HEK293 (cell line): ENCODE results near the gene DR1.

Experiments used
- CTCF ChIA-PET: fragments of 350-600 bp; formaldehyde crosslinking; extraction: SDS; loops from one replicate; lab custom pipeline; 2021; ENCODE audit warnings: antibody characterized with exemption; lab: Yijun Ruan, JAX
- POLR2A ChIA-PET: fragments of 300-600 bp; formaldehyde crosslinking; extraction: SDS; loops from one replicate; lab custom pipeline; 2020; ENCODE audit warnings: antibody characterized with exemption, inconsistent platforms; lab: Yijun Ruan, JAX
- H3K27ac ChIP-seq: fragments of 200-500 bp; sonication (Bioruptor generic); 2 replicates; pipeline ENCODE4 v1.5.1; 2014; ENCODE audit warnings: low read depth, low read length, control low read depth, inconsistent platforms; ENCODE audit errors: extremely low read depth
- H3K36me3 ChIP-seq, 2 experiments: fragments of 200-500 bp in 1 of 2; sonication (Bioruptor generic) in 1 of 2; 1 replicate in 1 of 2; 2 replicates in 1 of 2; pipeline ENCODE4 v1.5.1; 2014 to 2017; ENCODE audit warnings: inconsistent platforms in 2 of 2, low read length in 2 of 2; ENCODE audit not compliant: control insufficient read depth in 2 of 2, insufficient read depth in 1 of 2
- H3K4me1 ChIP-seq: fragments of 200-500 bp; sonication (Bioruptor generic); 2 replicates; pipeline ENCODE4 v1.5.1; 2014; ENCODE audit warnings: mild to moderate bottlenecking, low read length, inconsistent platforms; ENCODE audit not compliant: control insufficient read depth, insufficient read depth
- H3K4me3 ChIP-seq: 2 replicates; pipeline ENCODE4 v1.5.1; 2011; ENCODE audit warnings: low read depth, mild to moderate bottlenecking, control low read depth, low read length, moderate library complexity
- H3K9me3 ChIP-seq: fragments of 200-500 bp; sonication (Bioruptor generic); 2 replicates; pipeline ENCODE4 v1.5.1; 2014; ENCODE audit warnings: low read depth, low read length, inconsistent platforms; ENCODE audit not compliant: control insufficient read depth, insufficient read depth
- HIC1 ChIP-seq: fragments of 450-650 bp; formaldehyde crosslinking; IDR thresholded peaks from 2 replicates; pipeline ENCODE4 v1.5.1; 2016; ENCODE audit warnings: missing biosample characterization, missing genetic modification characterization
- IKZF3 ChIP-seq: fragments of 450-650 bp; IDR thresholded peaks from 2 replicates; pipeline ENCODE4 v1.5.0; 2018; ENCODE audit warnings: missing biosample characterization, mild to moderate bottlenecking, missing genetic modification characterization, moderate library complexity
- RBAK ChIP-seq: fragments of 450-650 bp; formaldehyde crosslinking; IDR thresholded peaks from 2 replicates; pipeline ENCODE4 v1.5.1; 2016; ENCODE audit warnings: missing biosample characterization, missing genetic modification characterization
- SP3 ChIP-seq: fragments of 450-650 bp; formaldehyde crosslinking; IDR thresholded peaks from 2 replicates; pipeline ENCODE4 v1.5.1; 2016; ENCODE audit warnings: missing biosample characterization, missing genetic modification characterization
- ZBTB20 ChIP-seq: fragments of 450-650 bp; formaldehyde crosslinking; IDR thresholded peaks from 2 replicates; pipeline ENCODE4 v1.5.1; 2016; ENCODE audit warnings: missing biosample characterization, missing genetic modification characterization
- ZNF132 ChIP-seq: fragments of 450-650 bp; formaldehyde crosslinking; IDR thresholded peaks from 2 replicates; pipeline ENCODE4 v1.5.1; 2017; ENCODE audit warnings: missing biosample characterization, missing genetic modification characterization, borderline replicate concordance
- ZNF138 ChIP-seq: fragments of 450-650 bp; formaldehyde crosslinking; IDR thresholded peaks from 2 replicates; pipeline ENCODE4 v1.5.1; 2016; ENCODE audit warnings: missing biosample characterization, missing genetic modification characterization, borderline replicate concordance
- ZNF140 ChIP-seq: fragments of 450-650 bp; formaldehyde crosslinking; IDR thresholded peaks from 2 replicates; pipeline ENCODE4 v1.5.1; 2016; ENCODE audit warnings: missing biosample characterization, missing genetic modification characterization
- ZNF174 ChIP-seq: fragments of 450-650 bp; formaldehyde crosslinking; IDR thresholded peaks from 2 replicates; pipeline ENCODE4 v1.5.0; 2017; ENCODE audit warnings: missing biosample characterization, mild to moderate bottlenecking, missing genetic modification characterization
- ZNF202 ChIP-seq: fragments of 450-650 bp; formaldehyde crosslinking; IDR thresholded peaks from 2 replicates; pipeline ENCODE4 v1.5.1; 2016; ENCODE audit warnings: missing biosample characterization, missing genetic modification characterization, borderline replicate concordance
- ZNF214 ChIP-seq: fragments of 450-650 bp; formaldehyde crosslinking; IDR thresholded peaks from 2 replicates; pipeline ENCODE4 v1.5.1; 2017; ENCODE audit warnings: missing biosample characterization, mild to moderate bottlenecking, missing genetic modification characterization, borderline replicate concordance
- ZNF274 ChIP-seq, 2 experiments: fragments of 200-500 bp in 1 of 2; fragments of 450-650 bp in 1 of 2; sonication (Bioruptor generic) in 1 of 2; formaldehyde crosslinking in 1 of 2; IDR thresholded peaks; 2 replicates each; pipeline versions ENCODE4 v1.5.1 to v1.6.1; 2014 to 2016; ENCODE audit warnings: borderline replicate concordance in 1 of 2, inconsistent platforms in 1 of 2, low read length in 1 of 2, missing biosample characterization in 1 of 2, missing genetic modification characterization in 1 of 2
- ZNF48 ChIP-seq: fragments of 450-650 bp; formaldehyde crosslinking; IDR thresholded peaks from 2 replicates; pipeline ENCODE4 v1.5.1; 2016; ENCODE audit warnings: missing biosample characterization, missing genetic modification characterization
- ZNF514 ChIP-seq: fragments of 450-650 bp; formaldehyde crosslinking; IDR thresholded peaks from 2 replicates; pipeline ENCODE4 v1.5.1; 2016; ENCODE audit warnings: missing biosample characterization, missing genetic modification characterization
- ZNF529 ChIP-seq: fragments of 450-650 bp; formaldehyde crosslinking; IDR thresholded peaks from 2 replicates; pipeline ENCODE4 v1.5.1; 2017; ENCODE audit warnings: missing genetic modification characterization, missing biosample characterization; ENCODE audit not compliant: insufficient replicate concordance
- ZNF549 ChIP-seq: fragments of 450-650 bp; IDR thresholded peaks from 2 replicates; pipeline ENCODE4 v1.5.1; 2018; ENCODE audit warnings: missing biosample characterization, missing genetic modification characterization, mild to moderate bottlenecking, inconsistent platforms, moderate library complexity
- ZNF558 ChIP-seq: fragments of 450-650 bp; formaldehyde crosslinking; IDR thresholded peaks from 2 replicates; pipeline ENCODE4 v1.5.1; 2016; ENCODE audit warnings: missing biosample characterization, missing genetic modification characterization
- ZNF560 ChIP-seq: fragments of 450-650 bp; formaldehyde crosslinking; IDR thresholded peaks from 2 replicates; pipeline ENCODE4 v1.5.1; 2017; ENCODE audit warnings: missing biosample characterization, missing genetic modification characterization, borderline replicate concordance
- ZNF561 ChIP-seq: fragments of 450-650 bp; IDR thresholded peaks from 2 replicates; pipeline ENCODE4 v1.5.1; 2018; ENCODE audit warnings: missing biosample characterization, missing genetic modification characterization, borderline replicate concordance
- ZNF571 ChIP-seq: fragments of 450-650 bp; formaldehyde crosslinking; IDR thresholded peaks from 2 replicates; pipeline ENCODE4 v1.5.0; 2017; ENCODE audit warnings: missing biosample characterization, missing genetic modification characterization
- ZNF621 ChIP-seq: fragments of 450-650 bp; formaldehyde crosslinking; IDR thresholded peaks from 2 replicates; pipeline ENCODE4 v1.5.1; 2017; ENCODE audit warnings: missing biosample characterization, missing genetic modification characterization
- ZNF660 ChIP-seq: fragments of 450-650 bp; IDR thresholded peaks from 2 replicates; pipeline ENCODE4 v1.5.1; 2018; ENCODE audit warnings: missing biosample characterization, mild to moderate bottlenecking, missing genetic modification characterization
- ZNF670 ChIP-seq: fragments of 450-650 bp; formaldehyde crosslinking; IDR thresholded peaks from 2 replicates; pipeline ENCODE4 v1.5.1; 2016; ENCODE audit warnings: missing biosample characterization, missing genetic modification characterization, low read depth
- ZNF776 ChIP-seq: fragments of 450-650 bp; formaldehyde crosslinking; IDR thresholded peaks from 2 replicates; pipeline ENCODE4 v1.5.0; 2017; ENCODE audit warnings: missing biosample characterization, missing genetic modification characterization, borderline replicate concordance
- ZNF791 ChIP-seq: fragments of 450-650 bp; formaldehyde crosslinking; IDR thresholded peaks from 2 replicates; pipeline ENCODE4 v1.5.1; 2016; ENCODE audit warnings: missing biosample characterization, missing genetic modification characterization
- ZNF830 ChIP-seq: fragments of 450-650 bp; IDR thresholded peaks from 2 replicates; pipeline ENCODE4 v1.5.0; 2018; ENCODE audit warnings: missing biosample characterization, missing genetic modification characterization, low read depth, mild to moderate bottlenecking, moderate library complexity
- ZSCAN30 ChIP-seq: fragments of 450-650 bp; IDR thresholded peaks from 2 replicates; pipeline ENCODE4 v1.5.1; 2018; ENCODE audit warnings: missing biosample characterization, mild to moderate bottlenecking, missing genetic modification characterization, moderate library complexity
- ZXDB ChIP-seq: fragments of 450-650 bp; formaldehyde crosslinking; IDR thresholded peaks from 2 replicates; pipeline ENCODE4 v1.5.1; 2016; ENCODE audit warnings: missing biosample characterization, missing genetic modification characterization
- TF ChIP-seq, protein P1 (sequence below): fragments of 450-650 bp; formaldehyde crosslinking; IDR thresholded peaks from 2 replicates; pipeline ENCODE4 v1.5.1; 2016; ENCODE audit warnings: missing biosample characterization, missing genetic modification characterization, borderline replicate concordance

Gene DR1

DNA sequence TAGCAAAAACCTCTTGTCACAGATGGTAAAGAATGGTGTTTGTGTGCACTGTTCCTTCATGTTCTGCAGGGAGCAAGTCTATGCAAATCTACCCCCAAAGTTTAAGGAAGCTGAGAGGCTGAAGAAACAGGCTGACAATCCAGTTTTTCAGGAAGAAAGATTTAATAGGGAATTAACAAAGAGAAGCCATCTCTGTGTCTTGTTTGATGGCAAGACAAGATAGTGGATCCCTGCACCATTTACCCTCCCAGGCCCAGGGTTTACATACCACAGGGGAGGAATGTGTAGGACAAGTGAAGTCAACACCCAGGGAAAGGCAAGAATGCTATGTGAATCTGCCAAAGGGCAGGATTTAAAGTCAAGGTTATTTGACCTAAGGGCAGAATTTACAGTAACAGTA is 54.1 kb downstream of the DR1 start:
- CTCF ChIA-PET = no interaction called here
- Histone ChIP-seq H3K4me3 (no peak overlapping the region), H3K27ac (no peak overlapping the region), H3K9me3 (no peaks in the 10 kb centered on the region), H3K36me3 (no peaks in the 10 kb centered on the region), H3K4me1 (no peaks in the 10 kb centered on the region)
- POLR2A ChIA-PET = no interaction called here
- TF ChIP-seq IKZF3 (tag by site-specific recombination) (no peak), ZNF174 (tag by site-specific recombination) (no peak), ZNF140 (tag by site-specific recombination) (no peak), ZBTB20 (tag by site-specific recombination) (no peak), ZNF514 (tag by site-specific recombination) (no peak), ZNF560 (no peak), ZNF214 (no peak), RBAK (tag by site-specific recombination) (no peak), HIC1 (no peak), ZNF830 (tag by site-specific recombination) (no peak), ZNF132 (tag by site-specific recombination) (no peak)

DNA sequence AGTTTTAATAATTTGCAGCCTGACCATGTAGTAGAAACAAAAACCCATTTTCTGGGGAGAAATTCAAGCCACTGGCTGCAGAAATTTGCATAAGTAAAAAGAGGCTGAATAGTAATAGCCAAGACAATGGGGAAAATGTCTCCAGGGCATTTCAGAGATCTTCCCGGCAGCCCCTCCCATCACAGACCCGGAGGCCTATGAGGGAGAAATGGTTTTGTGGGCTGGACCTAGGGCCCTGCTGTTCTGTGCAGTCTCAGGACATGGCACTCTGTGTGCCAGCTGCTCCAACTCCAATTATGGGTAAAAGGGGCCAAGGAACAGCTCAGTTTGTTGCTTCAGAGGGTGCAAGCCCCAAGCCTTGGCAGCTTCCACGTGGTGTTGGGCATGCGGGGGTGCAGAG is 62.5 kb downstream of the DR1 start:
- POLR2A ChIA-PET = no interaction called here
- Histone ChIP-seq H3K4me1 (no peaks in the 10 kb centered on the region), H3K36me3 (no peaks in the 10 kb centered on the region), H3K4me3 (no peak overlapping the region), H3K9me3 (no peaks in the 10 kb centered on the region)
- no peak for TF ChIP-seq ZNF660
- TF ChIP-seq ZNF621 (tag by site-specific recombination) = no peak
- no peak for TF ChIP-seq ZNF670 (tag by site-specific recombination)
- TF ChIP-seq ZNF558 (tag by site-specific recombination) = no peak
- TF ChIP-seq, protein P1, sequence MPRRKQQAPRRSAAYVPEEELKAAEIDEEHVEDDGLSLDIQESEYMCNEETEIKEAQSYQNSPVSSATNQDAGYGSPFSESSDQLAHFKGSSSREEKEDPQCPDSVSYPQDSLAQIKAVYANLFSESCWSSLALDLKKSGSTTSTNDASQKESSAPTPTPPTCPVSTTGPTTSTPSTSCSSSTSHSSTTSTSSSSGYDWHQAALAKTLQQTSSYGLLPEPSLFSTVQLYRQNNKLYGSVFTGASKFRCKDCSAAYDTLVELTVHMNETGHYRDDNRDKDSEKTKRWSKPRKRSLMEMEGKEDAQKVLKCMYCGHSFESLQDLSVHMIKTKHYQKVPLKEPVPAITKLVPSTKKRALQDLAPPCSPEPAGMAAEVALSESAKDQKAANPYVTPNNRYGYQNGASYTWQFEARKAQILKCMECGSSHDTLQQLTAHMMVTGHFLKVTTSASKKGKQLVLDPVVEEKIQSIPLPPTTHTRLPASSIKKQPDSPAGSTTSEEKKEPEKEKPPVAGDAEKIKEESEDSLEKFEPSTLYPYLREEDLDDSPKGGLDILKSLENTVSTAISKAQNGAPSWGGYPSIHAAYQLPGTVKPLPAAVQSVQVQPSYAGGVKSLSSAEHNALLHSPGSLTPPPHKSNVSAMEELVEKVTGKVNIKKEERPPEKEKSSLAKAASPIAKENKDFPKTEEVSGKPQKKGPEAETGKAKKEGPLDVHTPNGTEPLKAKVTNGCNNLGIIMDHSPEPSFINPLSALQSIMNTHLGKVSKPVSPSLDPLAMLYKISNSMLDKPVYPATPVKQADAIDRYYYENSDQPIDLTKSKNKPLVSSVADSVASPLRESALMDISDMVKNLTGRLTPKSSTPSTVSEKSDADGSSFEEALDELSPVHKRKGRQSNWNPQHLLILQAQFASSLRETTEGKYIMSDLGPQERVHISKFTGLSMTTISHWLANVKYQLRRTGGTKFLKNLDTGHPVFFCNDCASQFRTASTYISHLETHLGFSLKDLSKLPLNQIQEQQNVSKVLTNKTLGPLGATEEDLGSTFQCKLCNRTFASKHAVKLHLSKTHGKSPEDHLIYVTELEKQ (tag by site-specific recombination) = no peak
- no peak for TF ChIP-seq ZNF48 (tag by site-specific recombination)
- TF ChIP-seq ZNF529 (tag by site-specific recombination) = no peak
- no peak for TF ChIP-seq ZNF138 (tag by site-specific recombination)
- TF ChIP-seq ZNF549 (tag by site-specific recombination) = no peak
- no peak for TF ChIP-seq ZSCAN30 (tag by site-specific recombination)
- TF ChIP-seq SP3 (tag by site-specific recombination) = no peak
- no peak for TF ChIP-seq ZNF776
- TF ChIP-seq ZNF202 (tag by site-specific recombination) = no peak
- TF ChIP-seq ZNF174 (tag by site-specific recombination) = no peak
- no peak for TF ChIP-seq ZNF791 (tag by site-specific recombination)
- no peak for TF ChIP-seq ZNF274 (IDR thresholded peaks at IDR 0.05; ENCODE audit: low read length)
- TF ChIP-seq ZNF274 (tag by site-specific recombination; IDR thresholded peaks at IDR 0.05; ENCODE audit: borderline replicate concordance) = no peak
- TF ChIP-seq ZNF561 = no peak
- TF ChIP-seq ZNF571 (tag by site-specific recombination) = no peak
- no peak for TF ChIP-seq ZXDB
- TF ChIP-seq, all 188 proteins: peak for 0
- CTCF ChIA-PET = no interaction called here
- H3K27ac ChIP-seq = no peak overlapping the region
